ENCODE data around the gene RPL19. TPM values are rescaled to one million over a fixed set of nuclear protein-coding genes. Genes with fewer than 3 reads are reported as not detected.
A peak's percentile ranks its signal among the peaks of the same experiment; 100 is the strongest.

The RPL19 gene
- total and polyA plus RNA-seq, 4 donors: 1,387 to 4,055 (median 1,971) TPM

DNA sequence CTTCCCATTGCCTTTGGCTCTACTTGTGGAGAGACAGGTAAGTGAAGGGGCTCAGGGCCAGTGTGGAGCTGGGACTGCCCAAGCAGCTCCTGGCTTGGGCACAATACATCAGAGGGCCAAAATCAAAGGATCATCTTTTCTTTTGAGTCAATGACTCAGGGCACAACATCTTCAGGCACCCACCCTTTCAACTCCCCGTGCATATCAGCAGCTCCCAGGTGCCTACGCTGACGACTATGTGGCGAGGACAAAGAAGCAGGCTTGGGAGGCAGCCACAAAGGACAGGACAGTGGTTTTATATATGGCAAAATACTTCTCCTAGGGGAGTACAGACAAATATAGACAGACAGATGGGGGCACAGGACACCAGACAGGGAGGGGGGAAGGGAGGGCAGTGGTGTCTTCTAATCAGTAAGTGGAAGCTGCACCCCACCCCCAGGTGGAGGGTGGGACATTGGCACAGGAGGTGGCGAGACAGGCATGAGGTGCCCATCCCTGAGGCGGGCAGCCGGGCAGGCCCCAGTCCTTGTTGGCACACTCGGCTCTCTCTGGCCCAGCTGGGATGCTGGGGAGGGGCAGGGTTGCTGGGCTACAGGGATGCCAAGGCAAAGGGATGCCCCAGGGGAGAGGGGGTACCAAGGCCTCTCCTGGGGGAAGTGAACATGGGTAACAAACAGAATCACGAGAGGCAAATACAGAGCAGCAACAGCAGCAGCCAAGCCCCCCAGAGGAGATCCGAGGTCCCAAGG, 26.4 kb upstream of the RPL19 start:
- TF ChIP-seq, protein P1, sequence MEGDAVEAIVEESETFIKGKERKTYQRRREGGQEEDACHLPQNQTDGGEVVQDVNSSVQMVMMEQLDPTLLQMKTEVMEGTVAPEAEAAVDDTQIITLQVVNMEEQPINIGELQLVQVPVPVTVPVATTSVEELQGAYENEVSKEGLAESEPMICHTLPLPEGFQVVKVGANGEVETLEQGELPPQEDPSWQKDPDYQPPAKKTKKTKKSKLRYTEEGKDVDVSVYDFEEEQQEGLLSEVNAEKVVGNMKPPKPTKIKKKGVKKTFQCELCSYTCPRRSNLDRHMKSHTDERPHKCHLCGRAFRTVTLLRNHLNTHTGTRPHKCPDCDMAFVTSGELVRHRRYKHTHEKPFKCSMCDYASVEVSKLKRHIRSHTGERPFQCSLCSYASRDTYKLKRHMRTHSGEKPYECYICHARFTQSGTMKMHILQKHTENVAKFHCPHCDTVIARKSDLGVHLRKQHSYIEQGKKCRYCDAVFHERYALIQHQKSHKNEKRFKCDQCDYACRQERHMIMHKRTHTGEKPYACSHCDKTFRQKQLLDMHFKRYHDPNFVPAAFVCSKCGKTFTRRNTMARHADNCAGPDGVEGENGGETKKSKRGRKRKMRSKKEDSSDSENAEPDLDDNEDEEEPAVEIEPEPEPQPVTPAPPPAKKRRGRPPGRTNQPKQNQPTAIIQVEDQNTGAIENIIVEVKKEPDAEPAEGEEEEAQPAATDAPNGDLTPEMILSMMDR (IDR thresholded peaks at IDR 0.05; ENCODE audit: control extremely low read depth, extremely low read depth): no peak
- Histone ChIP-seq H3K27me3 (ENCODE audit: control insufficient read depth in 3 of 3, insufficient read depth in 3 of 3, low read length in 2 of 3) (no peaks in the 10 kb centered on the region), H3K9me3 (ENCODE audit: control insufficient read depth in 4 of 4, insufficient read depth in 3 of 4, low read length in 3 of 4) (no peaks in the 10 kb centered on the region), H3K36me3 (ENCODE audit: control insufficient read depth in 4 of 4, insufficient read depth in 4 of 4, low read length in 4 of 4) (peaks cover 0 to 18% (median 7%) of the 10 kb centered on the region in 4 donors), H3K4me1 (ENCODE audit: control insufficient read depth in 5 of 5, insufficient read depth in 5 of 5, low read length in 5 of 5) (no peaks in the 10 kb centered on the region), H3K27ac (ENCODE audit: low read depth in 1 of 2, low read length in 1 of 2) (no peak overlapping the region), H3K4me3 (no peak overlapping the region), H3K9ac (ENCODE audit: insufficient read depth in 1 of 2, low read length in 2 of 2) (no peak overlapping the region)
- ATAC-seq (ENCODE audit: insufficient read depth, low FRiP score): no peak
- no peak for DNase-seq
- WGBS, 2 donors: 65 to 80% methylated on average over 10 of the region's 10 CpGs

DNA sequence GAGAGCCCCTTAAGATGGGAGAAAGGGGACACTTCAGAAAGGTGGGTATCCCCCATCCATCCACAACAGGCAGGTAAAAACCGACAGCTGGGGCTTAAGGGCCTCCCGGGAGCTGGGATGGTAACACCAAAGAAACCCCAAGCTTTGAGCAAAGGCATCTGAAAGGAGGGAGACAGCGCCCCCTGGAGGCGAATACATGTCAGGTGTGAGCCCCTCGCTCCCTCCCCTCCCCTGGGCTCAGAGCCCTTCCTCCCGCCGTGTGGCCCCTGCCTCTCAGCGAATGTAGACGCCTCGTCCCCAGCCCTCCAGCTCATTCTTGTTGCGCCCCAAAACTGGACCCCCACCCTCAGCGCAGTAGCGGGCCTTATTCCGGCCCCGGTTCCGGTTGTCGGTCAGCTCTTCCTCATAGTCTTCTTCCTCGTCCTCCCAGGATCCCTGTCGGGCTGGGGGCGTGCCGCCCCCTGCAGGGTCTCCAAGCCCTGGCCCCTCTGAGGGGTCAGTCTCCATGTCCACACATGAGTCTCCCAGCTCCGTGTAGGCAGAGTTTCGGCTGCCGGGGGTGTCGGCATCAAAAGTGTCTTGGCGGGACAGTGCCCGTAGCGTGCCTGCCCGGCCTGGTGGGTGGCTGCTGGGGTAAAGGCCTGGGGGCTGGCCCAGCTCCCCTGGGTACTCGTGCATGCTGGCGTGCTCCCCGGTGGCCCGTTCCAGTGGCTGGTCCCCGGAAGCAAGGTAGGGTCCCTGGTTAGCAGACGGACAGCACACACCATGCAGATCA, 25.0 kb upstream of the RPL19 start:
- H3K9ac ChIP-seq (ENCODE audit: insufficient read depth in 1 of 2, low read length in 2 of 2): no peak overlapping the region
- TF ChIP-seq, protein P1 (IDR thresholded peaks at IDR 0.05; ENCODE audit: control extremely low read depth, extremely low read depth): peak; percentile 48
- no peak overlapping the region for H3K27ac ChIP-seq (ENCODE audit: low read depth in 1 of 2, low read length in 1 of 2)
- no peaks in the 10 kb centered on the region for H3K27me3 ChIP-seq (ENCODE audit: control insufficient read depth in 3 of 3, insufficient read depth in 3 of 3, low read length in 2 of 3)
- no peak overlapping the region for H3K4me3 ChIP-seq
- H3K4me1 ChIP-seq (ENCODE audit: control insufficient read depth in 5 of 5, insufficient read depth in 5 of 5, low read length in 5 of 5): no peaks in the 10 kb centered on the region
- WGBS, 2 donors: 53 to 65% methylated on average over 35 of the region's 35 CpGs
- H3K36me3 ChIP-seq (ENCODE audit: control insufficient read depth in 4 of 4, insufficient read depth in 4 of 4, low read length in 4 of 4): peaks cover 0 to 18% (median 7%) of the 10 kb centered on the region in 4 donors
- ATAC-seq (ENCODE audit: insufficient read depth, low FRiP score): no peak
- DNase-seq: peak; percentile 78 to 80 (median 79)
- H3K9me3 ChIP-seq (ENCODE audit: control insufficient read depth in 4 of 4, insufficient read depth in 3 of 4, low read length in 3 of 4): no peaks in the 10 kb centered on the region

DNA sequence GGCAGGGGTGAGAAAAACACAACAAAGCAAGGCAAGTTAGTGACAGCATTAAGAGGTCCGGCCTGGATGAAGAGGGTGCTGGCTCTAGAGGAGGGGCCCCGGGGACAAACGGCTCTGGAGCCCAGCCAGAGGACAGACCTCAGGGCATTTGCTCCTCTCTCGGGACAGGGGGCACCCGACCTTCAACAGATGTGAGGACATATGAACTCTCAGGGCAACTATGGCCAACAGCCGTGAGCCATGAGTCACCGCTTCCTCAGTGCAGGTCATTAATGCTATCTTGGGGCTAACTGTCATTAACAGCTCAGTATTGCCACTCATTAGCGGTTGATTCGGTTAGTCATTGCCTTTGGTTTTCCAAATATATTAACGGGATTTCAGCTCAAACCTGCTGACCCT, 24.4 kb upstream of the RPL19 start:
- Histone ChIP-seq H3K4me1 (ENCODE audit: control insufficient read depth in 5 of 5, insufficient read depth in 5 of 5, low read length in 5 of 5) (no peaks in the 10 kb centered on the region), H3K9me3 (ENCODE audit: control insufficient read depth in 4 of 4, insufficient read depth in 3 of 4, low read length in 3 of 4) (no peaks in the 10 kb centered on the region), H3K4me3 (no peak overlapping the region), H3K36me3 (ENCODE audit: control insufficient read depth in 4 of 4, insufficient read depth in 4 of 4, low read length in 4 of 4) (peaks cover 0 to 18% (median 7%) of the 10 kb centered on the region in 4 donors), H3K9ac (ENCODE audit: insufficient read depth in 1 of 2, low read length in 2 of 2) (no peak overlapping the region), H3K27me3 (ENCODE audit: control insufficient read depth in 3 of 3, insufficient read depth in 3 of 3, low read length in 2 of 3) (no peaks in the 10 kb centered on the region), H3K27ac (ENCODE audit: low read depth in 1 of 2, low read length in 1 of 2) (no peak overlapping the region)
- 54 to 72% methylated on average over 10 of the region's 10 CpGs for WGBS, 2 donors
- TF ChIP-seq, protein P1 (IDR thresholded peaks at IDR 0.05; ENCODE audit: control extremely low read depth, extremely low read depth): no peak
- no peak for ATAC-seq (ENCODE audit: insufficient read depth, low FRiP score)
- no peak for DNase-seq

Measured in lung (tissue), 12 donors.